CD4-positive, alpha-beta T cell treated with Interleukin-2 at 100 ng/mL for 4 hours (primary cell): ENCODE results near the gene ZDHHC8.
"Not testable (repeated sequence)": the region's sequence is repeated elsewhere in the genome, so short reads cannot be mapped to it uniquely, and the experiment has no call there.

Experiments used
- DNase-seq: peaks from one replicate; pipeline ENCODE4 v3.0.0-alpha.2; 2020; ENCODE audit warnings: low spot score

The ZDHHC8 gene

GRCh38 chr22:20158391-20159036 lies 26.9 kb downstream of the ZDHHC8 start:
- no peak for DNase-seq

DNA sequence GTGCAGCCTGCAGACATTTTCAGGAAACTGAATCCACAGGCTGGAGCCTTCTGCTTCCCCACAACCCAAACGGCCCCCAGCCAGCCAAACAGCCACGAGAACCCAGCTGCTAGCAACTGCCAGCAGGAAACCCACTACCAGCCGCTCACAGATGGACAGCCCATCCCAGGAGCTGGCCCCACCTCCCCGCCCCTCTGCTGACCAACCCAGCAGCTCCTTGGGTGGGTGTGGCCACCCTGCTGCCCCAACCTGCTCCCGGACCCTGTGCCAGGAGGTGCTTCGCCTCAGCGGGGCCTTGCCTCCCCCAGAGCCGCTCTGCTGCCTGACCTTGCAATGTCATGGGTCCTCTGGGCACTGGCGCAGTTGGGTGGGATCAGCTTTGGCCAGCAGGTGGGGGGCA lies 27.5 kb downstream of the ZDHHC8 start:
- no peak for DNase-seq

DNA sequence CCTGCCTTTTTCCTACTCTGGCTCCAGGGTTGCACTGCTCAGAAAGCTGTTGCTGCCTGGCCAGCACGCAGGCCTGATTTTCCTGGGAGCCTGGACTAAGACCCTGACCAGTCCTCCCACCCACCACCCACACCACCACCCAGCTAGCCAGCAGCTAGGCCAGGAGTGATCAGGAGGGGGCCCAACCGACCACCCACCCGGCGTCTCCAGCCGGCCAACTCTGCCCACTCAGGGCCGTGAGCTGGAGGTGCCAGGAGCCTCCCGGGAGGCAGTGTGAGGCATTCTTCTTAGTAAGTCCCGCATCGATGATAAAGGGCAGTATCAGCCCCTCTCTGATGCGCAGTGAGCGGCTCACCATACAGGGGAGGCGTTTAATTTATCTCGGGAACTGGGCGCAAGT lies 27.9 kb downstream of the ZDHHC8 start:
- DNase-seq = not testable (repeated sequence)

- DNase-seq = no peak
Observed at GRCh38 chr22:20160041-20160440, 28.4 kb downstream of the ZDHHC8 start.

- no peak for DNase-seq
Observed at GRCh38 chr22:20164863-20165262, 33.3 kb downstream of the ZDHHC8 start.

DNA sequence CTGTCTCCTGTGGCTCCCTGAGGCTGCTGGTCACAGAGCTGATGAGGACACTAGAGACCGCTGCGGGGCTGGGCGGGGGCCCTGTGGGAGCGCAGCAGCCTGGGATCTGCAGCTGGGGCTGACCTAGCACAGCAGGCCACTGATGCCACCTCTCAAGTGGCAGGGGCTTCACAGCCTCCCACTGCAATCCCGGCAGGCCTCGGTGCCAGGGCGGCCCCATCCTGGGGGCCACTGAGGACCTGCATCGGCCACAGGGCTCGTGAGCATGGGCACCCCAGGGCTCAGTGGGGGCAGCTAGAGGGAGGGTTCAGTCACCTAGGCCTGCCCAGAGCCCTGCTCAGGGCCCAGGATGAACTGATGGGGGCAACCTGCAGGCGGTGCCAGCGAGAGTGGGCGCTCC lies 33.8 kb downstream of the ZDHHC8 start:
- no peak for DNase-seq

DNA sequence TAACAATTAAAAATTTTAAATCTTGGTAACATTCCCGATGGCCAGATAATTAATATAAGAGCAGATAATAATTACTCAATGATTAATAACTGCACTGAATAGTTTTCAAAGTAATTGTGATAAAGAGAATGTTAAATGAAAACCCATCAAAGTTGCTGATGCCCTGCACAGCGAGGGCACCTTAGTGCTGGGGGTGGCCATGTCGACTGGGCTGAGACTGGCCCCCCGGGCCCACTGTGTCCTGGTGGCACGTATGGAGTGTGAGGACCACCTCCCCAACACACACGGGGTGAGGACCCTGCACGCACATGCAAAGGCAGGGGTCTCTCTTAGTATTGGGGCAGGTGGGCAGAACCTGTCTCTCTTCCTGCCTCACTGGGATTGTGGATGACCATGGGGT lies 34.3 kb downstream of the ZDHHC8 start:
- DNase-seq = no peak

DNA sequence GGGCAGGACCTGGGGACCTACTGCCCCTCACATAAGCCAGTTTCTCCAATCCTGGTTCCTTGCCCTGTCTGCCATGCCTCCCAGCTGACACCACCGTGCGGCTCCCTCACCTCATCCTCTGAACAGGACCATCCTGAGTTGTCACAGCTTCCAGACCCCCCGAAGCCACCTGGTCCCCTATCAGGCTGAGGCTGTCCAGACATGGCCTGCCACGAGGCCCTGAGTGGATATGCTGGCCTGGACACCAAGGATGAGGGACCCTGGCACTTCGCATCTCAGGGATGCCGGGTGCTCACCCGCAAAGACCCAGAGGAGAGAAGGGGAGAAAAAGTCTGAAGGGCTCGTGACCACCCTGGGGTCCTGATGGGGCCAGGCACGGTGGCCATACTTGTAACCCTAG lies 35.1 kb downstream of the ZDHHC8 start:
- DNase-seq = no peak

DNA sequence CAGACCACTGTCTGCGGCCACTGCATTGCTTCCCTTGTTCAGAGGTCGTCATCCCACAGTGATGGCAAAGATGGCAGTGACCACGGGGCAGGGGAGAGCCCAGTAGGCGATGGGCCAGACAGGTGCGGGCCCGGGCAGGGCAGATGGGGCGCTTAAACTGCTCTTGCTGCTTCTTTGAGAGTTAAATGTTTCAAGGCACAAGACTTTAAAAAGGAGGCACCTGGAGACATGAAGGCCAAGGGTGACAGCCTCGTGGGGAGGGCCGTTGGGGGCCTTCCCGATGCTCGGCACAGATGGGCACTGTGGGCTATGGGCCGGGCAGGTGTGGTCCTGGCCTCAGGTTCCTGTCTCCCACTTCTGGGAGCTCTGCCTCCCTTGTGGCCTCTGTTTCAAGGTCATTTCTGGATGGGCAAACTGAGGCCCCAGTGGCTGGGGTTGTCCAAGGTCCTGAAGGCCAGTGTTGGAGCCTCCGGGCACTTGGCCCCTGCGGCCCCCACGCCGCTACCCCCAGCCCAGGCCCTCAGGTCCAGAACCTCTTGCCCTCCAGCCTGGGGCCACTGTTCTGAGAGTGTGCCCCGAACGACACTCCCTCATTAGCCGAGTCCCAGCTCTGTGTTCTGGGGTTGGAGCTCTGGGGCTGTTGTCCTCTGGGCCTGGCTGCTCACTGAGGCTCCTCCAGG lies 36.2 kb downstream of the ZDHHC8 start:
- DNase-seq = no peak

GRCh38 chr22:20169253-20169822 lies 37.7 kb downstream of the ZDHHC8 start:
- no peak for DNase-seq

GRCh38 chr22:20170170-20170569 lies 38.6 kb downstream of the ZDHHC8 start:
- no peak for DNase-seq

DNA sequence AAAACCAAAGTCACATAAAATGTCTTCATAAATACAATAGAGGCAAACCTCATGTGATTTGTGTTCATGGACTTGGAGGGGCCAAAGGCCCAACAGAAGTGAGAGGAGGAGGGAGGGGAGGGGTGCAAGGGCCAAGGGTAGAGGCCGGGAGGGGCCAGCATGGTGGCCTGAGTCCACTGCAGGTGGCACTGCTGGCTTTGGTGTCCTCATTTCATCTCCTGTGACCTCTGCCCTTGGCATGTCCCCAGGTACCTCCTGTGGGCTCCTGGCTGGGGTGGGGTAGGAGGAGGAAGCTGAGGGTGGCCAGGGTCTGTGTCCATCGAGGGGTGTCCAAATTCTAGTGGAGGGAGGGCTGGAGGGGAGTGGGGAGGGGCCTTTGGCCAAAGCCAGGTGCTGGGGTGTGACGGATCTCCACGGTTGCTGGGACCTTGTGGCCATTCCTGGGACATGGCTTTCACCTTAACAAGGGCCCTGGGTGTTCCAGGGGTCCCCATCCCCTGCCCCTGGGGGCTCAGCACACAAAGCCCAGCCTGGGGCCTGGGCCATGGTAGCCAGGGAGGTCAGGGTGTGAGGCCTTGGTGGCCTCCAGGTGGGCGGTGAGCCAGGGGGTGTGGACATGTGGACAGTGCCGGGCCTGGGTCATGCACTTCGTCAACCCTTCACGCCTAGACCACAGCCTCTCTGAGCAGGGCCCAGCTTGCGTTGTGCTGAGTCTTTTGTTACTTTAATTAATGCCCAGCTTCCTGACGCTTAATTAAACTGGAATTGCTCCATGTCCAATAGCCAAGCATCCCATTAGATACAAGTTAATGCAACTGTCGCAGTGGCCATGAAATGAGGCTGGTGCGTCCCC lies 39.9 kb downstream of the ZDHHC8 start:
- DNase-seq = no peak

- DNase-seq = no peak
Observed at GRCh38 chr22:20172141-20172613, 40.6 kb downstream of the ZDHHC8 start.

- no peak for DNase-seq
Observed at GRCh38 chr22:20173246-20173645, 41.6 kb downstream of the ZDHHC8 start.

DNA sequence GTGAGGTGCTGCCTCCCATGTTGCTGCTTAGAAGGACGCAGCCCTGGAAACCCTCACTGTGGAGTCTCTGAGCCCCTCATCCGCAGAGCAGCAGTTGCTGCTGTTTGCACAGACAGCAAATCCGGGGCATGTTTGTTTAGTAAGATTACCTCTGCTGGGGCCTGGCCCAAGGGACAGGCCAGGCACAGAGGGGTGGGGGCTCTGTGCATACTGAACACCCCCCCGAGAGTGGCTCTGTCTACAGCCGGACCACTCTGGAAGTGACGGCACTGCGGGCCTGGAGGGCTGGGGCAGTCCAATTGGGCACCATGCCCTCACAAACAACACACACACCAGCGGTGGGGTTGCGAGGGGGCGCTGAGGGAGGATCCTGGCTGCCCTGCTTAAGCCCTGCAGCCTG lies 42.2 kb downstream of the ZDHHC8 start:
- no peak for DNase-seq

- no peak for DNase-seq
Observed at GRCh38 chr22:20174785-20175596, 43.4 kb downstream of the ZDHHC8 start.

DNA sequence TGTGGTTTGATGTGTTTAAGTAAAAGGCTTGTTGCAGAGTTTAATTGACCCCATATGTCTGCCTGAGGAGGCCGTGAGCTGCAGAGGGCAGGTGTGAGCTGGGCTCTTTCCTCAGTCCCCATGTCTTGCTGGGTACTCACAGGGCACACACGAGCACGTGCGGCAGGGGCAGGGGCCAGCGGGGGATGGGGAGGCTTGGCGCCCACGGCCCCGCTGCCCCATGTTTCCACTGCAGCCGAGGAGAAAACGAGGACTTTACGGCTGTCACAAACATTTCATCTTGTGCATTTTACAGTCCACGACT lies 43.9 kb downstream of the ZDHHC8 start:
- no peak for DNase-seq

- DNase-seq = no peak
Observed at GRCh38 chr22:20176421-20177085, 44.9 kb downstream of the ZDHHC8 start.

DNA sequence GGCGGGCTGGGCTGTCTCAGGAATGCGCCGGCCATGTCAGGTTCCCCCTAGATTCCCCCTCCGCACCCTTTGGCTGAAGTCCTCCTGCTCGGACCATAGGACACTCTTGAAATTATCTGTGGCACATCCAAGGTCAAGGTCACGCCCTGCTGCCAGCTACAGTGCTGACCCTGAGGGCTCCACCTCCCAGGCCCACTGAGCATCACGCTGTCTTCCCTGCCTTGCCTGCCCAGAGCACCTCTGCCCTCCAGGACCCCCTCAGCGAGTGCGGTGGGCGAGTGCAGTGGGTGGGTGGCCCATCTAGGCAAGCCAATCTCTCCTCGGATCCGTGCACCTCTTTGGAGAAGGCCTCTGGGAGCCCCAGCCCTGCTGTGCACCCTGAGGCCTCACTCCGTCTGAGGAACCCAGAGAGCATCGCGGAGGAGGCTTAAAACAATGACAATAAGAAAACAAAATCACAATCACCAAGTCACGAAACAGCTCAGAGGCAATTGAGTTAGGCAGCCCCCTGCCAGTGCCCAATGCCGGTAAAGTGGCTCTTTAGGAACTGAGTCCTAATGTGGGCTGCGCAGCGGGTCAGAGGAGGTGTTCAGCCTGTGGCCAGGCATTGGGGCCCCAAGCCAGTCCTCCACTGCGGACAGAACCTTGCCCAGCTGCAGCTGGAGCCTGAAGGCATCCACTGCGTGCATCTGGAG lies 45.8 kb downstream of the ZDHHC8 start:
- DNase-seq = no peak

- no peak for DNase-seq
Observed at GRCh38 chr22:20178075-20178914, 46.7 kb downstream of the ZDHHC8 start.
